ENCODE measurements around the gene TMEM176A. TPM values are rescaled to one million over a fixed set of nuclear protein-coding genes. Genes with fewer than 3 reads are reported as not detected.

The TMEM176A gene
- total RNA-seq, 3 donors from 2014 or later, result 28.3 to 66.5 (median 42.6) TPM

- TF ChIP-seq, protein P1, sequence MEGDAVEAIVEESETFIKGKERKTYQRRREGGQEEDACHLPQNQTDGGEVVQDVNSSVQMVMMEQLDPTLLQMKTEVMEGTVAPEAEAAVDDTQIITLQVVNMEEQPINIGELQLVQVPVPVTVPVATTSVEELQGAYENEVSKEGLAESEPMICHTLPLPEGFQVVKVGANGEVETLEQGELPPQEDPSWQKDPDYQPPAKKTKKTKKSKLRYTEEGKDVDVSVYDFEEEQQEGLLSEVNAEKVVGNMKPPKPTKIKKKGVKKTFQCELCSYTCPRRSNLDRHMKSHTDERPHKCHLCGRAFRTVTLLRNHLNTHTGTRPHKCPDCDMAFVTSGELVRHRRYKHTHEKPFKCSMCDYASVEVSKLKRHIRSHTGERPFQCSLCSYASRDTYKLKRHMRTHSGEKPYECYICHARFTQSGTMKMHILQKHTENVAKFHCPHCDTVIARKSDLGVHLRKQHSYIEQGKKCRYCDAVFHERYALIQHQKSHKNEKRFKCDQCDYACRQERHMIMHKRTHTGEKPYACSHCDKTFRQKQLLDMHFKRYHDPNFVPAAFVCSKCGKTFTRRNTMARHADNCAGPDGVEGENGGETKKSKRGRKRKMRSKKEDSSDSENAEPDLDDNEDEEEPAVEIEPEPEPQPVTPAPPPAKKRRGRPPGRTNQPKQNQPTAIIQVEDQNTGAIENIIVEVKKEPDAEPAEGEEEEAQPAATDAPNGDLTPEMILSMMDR (IDR thresholded peaks at IDR 0.05), result no peak
- TF ChIP-seq POLR2AphosphoS5 (IDR thresholded peaks at IDR 0.05) (no peak), POLR2A (IDR thresholded peaks at IDR 0.05) (no peak)
- H3K4me1 ChIP-seq, result no peaks in the 10 kb centered on the region
- no peak overlapping the region for H3K27ac ChIP-seq
- no peaks in the 10 kb centered on the region for H3K36me3 ChIP-seq
- intact Hi-C loops (cut with DNase I; ENCODE audit: low total_unique reads), result no loop called here
- H3K4me3 ChIP-seq, result no peak overlapping the region
- H3K9me3 ChIP-seq, result no peaks in the 10 kb centered on the region
- DNase-seq (ENCODE audit: low spot score in 2 of 2), result no peak
- peaks cover 0 to 3% of the 10 kb centered on the region in 2 donors for H3K27me3 ChIP-seq
These were observed 31.3 kb downstream of the TMEM176A start for GRCh38 chr7:150831851-150832250.

DNA sequence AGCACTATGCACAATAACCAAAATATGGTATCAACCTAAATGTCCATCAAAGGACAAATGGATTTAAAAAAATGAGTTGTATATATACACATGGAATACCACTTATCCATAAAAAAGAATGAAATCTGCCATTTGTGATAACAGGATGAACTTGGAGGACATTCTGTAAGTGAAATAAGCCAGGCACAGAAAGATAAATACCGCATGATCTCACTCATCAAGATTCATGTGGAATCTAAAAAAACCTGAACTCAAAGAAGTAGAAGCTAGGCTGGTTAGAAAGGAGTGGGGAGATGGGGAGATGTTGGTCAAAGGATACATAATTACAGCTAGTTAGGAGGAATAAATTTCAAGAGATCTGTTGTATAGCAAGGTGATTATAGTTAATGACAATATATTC is 34.5 kb downstream of the TMEM176A start:
- no peak overlapping the region for H3K4me3 ChIP-seq
- TF ChIP-seq POLR2AphosphoS5 (IDR thresholded peaks at IDR 0.05) (no peak), POLR2A (IDR thresholded peaks at IDR 0.05) (no peak)
- TF ChIP-seq, protein P1 (IDR thresholded peaks at IDR 0.05), result no peak
- intact Hi-C loops (cut with DNase I; ENCODE audit: low total_unique reads), result no loop called here

GRCh38 chr7:150835702-150836280 is 35.2 kb downstream of the TMEM176A start:
- DNase-seq (ENCODE audit: low spot score in 2 of 2), result no peak
- no peak overlapping the region for H3K4me3 ChIP-seq
- H3K36me3 ChIP-seq, result no peaks in the 10 kb centered on the region
- H3K27me3 ChIP-seq, result peaks cover 0 to 3% of the 10 kb centered on the region in 2 donors
- intact Hi-C loops (cut with DNase I; ENCODE audit: low total_unique reads), result no loop called here
- TF ChIP-seq, protein P1 (IDR thresholded peaks at IDR 0.05), result no peak
- TF ChIP-seq POLR2AphosphoS5 (IDR thresholded peaks at IDR 0.05) (no peak), POLR2A (IDR thresholded peaks at IDR 0.05) (no peak)
- no peaks in the 10 kb centered on the region for H3K4me1 ChIP-seq
- H3K9me3 ChIP-seq, result no peaks in the 10 kb centered on the region
- H3K27ac ChIP-seq, result no peak overlapping the region

More for the DNA sequence above, 34.5 kb downstream of the TMEM176A start:
- peaks cover 0 to 3% of the 10 kb centered on the region in 2 donors for H3K27me3 ChIP-seq
- H3K4me1 ChIP-seq, result no peaks in the 10 kb centered on the region
- H3K36me3 ChIP-seq, result no peaks in the 10 kb centered on the region
- H3K27ac ChIP-seq, result no peak overlapping the region
- no peak for DNase-seq (ENCODE audit: low spot score in 2 of 2)
- no peaks in the 10 kb centered on the region for H3K9me3 ChIP-seq

- peaks cover 0 to 3% of the 10 kb centered on the region in 2 donors for H3K27me3 ChIP-seq
- no peaks in the 10 kb centered on the region for H3K4me1 ChIP-seq
- peak in 1 of 2 donors; percentile 4 for DNase-seq (ENCODE audit: low spot score in 2 of 2)
- no peak overlapping the region for H3K27ac ChIP-seq
- no peaks in the 10 kb centered on the region for H3K9me3 ChIP-seq
- no peak overlapping the region for H3K4me3 ChIP-seq
- TF ChIP-seq, protein P1 (IDR thresholded peaks at IDR 0.05), result no peak
- TF ChIP-seq POLR2AphosphoS5 (IDR thresholded peaks at IDR 0.05), result no peak
- no peak for TF ChIP-seq POLR2A (IDR thresholded peaks at IDR 0.05)
- intact Hi-C loops (cut with DNase I; ENCODE audit: low total_unique reads), result no loop called here
- no peaks in the 10 kb centered on the region for H3K36me3 ChIP-seq
These were observed 38.5 kb downstream of the TMEM176A start for GRCh38 chr7:150838965-150839650.

DNA sequence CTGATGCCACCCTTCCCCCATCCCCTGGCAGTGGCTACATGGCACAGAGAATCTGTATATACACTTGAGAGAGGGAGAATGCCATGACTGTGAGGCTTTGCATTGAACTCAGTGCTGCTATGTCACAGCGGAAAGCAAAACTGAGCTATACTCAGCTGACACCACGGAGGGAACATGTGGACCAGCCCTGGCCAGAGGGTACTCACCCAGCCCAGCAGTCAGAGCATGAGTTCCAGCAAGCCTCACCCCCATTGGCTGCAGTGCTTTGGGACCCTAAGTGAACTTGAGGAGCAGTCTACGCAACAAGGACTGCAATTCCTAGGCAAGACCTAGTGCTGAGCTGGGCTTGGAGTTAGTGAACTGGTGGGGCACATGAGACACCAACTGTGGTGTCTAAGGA is 41.4 kb downstream of the TMEM176A start:
- intact Hi-C loops (cut with DNase I; ENCODE audit: low total_unique reads), result no loop called here
- Histone ChIP-seq H3K36me3 (no peaks in the 10 kb centered on the region), H3K4me1 (no peaks in the 10 kb centered on the region), H3K4me3 (no peak overlapping the region), H3K27ac (no peak overlapping the region), H3K9me3 (no peaks in the 10 kb centered on the region), H3K27me3 (no peaks in the 10 kb centered on the region)
- no peak for DNase-seq (ENCODE audit: low spot score in 2 of 2)
- TF ChIP-seq POLR2AphosphoS5 (IDR thresholded peaks at IDR 0.05), result no peak

All from breast epithelium (tissue), 4 donors.